ENCODE results near the gene TBC1D14.

GRCh38 chr4:7042503-7043283 is 133.1 kb downstream of the TBC1D14 start:
- TF ChIP-seq, protein P1, sequence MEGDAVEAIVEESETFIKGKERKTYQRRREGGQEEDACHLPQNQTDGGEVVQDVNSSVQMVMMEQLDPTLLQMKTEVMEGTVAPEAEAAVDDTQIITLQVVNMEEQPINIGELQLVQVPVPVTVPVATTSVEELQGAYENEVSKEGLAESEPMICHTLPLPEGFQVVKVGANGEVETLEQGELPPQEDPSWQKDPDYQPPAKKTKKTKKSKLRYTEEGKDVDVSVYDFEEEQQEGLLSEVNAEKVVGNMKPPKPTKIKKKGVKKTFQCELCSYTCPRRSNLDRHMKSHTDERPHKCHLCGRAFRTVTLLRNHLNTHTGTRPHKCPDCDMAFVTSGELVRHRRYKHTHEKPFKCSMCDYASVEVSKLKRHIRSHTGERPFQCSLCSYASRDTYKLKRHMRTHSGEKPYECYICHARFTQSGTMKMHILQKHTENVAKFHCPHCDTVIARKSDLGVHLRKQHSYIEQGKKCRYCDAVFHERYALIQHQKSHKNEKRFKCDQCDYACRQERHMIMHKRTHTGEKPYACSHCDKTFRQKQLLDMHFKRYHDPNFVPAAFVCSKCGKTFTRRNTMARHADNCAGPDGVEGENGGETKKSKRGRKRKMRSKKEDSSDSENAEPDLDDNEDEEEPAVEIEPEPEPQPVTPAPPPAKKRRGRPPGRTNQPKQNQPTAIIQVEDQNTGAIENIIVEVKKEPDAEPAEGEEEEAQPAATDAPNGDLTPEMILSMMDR (IDR thresholded peaks at IDR 0.05) = peak; percentile 16 to 95 (median 79)
- no peak for TF ChIP-seq POLR2A (IDR thresholded peaks at IDR 0.05)

Measured in testis (tissue), 2 donors.